GM21526 (cell line): Measurements from ENCODE around the gene PSMD5.
"Not testable (repeated sequence)": the region's sequence is repeated elsewhere in the genome, so short reads cannot be mapped to it uniquely, and the experiment has no call there.

ENCODE experiments used
- ATAC-seq: cut with Tn5 transposase; IDR thresholded peaks from one replicate; pipeline ENCODE4 v1.9.1; 2021; ENCODE audit warnings: moderate library complexity; ENCODE audit not compliant: unreplicated experiment, low FRiP score

PSMD5 gene

GRCh38 chr9:120818595-120818994 is 24.1 kb downstream of the PSMD5 start:
- no peak for ATAC-seq

GRCh38 chr9:120815075-120815474 is 27.6 kb downstream of the PSMD5 start:
- no peak for ATAC-seq

- no peak for ATAC-seq
Measured at GRCh38 chr9:120808931-120809330, 33.8 kb downstream of the PSMD5 start.

- ATAC-seq: no peak
Measured at GRCh38 chr9:120807607-120808379, 34.9 kb downstream of the PSMD5 start.

DNA sequence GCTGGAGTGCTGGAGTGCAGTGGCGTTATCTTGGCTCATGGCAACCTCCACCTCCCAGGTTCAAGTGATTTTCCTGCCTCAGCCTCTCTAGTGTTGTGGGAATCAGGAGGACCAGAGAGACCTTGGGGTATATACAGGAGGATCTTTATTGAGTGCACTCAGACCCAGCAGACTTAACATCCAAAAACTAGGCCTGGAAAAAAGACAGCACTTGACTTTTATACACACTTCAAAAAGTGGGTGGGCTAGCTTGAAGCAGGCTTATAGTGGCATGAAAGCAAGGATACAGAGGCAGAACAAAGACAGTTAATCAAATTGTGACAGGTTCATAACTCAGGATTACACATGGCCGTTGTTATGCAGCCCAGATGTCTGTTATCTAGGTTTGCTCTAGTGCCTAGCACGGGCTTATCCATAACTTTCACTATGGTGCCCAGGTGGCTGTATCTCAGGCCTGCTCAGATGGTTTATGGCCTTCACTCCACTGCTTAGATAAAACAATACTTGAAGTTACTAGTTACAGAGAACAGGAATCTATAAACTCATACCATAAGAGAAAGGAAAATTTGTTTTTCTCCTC is 37.8 kb downstream of the PSMD5 start:
- not testable (repeated sequence) for ATAC-seq

DNA sequence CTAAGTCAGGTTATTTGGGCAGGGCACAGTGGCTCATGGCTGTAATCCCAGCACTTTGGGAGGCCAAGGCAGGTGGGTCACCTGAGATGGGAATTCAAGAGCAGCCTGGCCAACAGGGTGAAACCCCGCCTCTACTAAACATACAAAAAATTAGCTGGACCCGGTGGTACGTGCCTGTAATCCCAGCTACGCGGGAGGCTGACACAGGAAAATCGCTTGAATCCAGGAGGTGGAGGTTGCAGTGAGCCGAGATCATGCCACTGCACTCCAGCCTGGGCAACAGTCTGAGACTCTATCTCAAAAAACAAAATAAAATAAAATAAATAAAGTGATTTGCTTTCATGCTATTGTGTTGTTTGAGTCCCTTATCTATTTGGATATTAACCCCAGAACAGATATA is 41.3 kb downstream of the PSMD5 start:
- ATAC-seq: no peak

- peak; percentile 85 for ATAC-seq
Measured at GRCh38 chr9:120792898-120793765, 49.6 kb downstream of the PSMD5 start, which contains the start of gene FBXW2. Gene FBXW2 (minus strand): TSS chr9:120793416. CDS start chr9:120788258, 5,158 bp downstream.

- no peak for ATAC-seq
Measured at GRCh38 chr9:120791161-120791560, 51.6 kb downstream of the PSMD5 start.

DNA sequence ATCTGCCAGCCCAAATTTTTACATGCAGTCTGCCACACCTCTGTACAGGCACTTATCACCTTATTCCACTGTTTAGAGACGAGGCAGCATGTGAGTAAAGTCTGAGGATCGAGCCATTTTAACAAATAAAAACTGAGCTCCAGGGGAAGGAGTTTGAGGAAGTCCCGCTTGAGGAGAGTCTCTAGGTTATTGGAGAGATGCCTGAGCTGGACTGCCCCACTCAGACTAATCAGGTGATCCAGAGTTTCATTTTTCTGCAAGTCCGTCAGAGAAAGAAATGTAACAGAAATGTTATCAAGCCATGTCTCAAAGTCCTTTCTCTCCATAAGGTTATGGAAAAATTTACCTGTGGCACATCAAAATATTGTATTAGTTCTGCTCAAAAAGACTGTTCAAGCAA is 54.8 kb downstream of the PSMD5 start:
- no peak for ATAC-seq

DNA sequence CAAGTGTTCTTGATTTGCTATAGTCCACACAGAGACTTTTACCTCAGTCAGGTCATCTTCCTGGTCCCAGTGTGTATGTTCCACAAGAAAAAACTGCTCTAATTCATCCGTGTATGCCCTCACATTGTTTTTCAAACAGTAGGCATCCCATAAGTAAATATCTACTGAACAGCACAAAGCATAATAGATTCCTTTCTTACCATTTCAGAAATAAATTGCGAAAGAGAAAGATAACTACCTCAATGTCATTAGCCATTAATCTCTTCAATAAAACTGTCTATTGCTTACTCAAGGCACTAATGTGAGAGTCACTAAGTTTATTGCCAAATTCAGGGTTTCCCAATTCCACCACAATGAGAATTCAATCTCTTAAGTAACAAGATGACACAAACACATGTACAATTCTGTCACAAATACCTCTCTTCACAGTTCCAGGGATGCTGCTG is 59.1 kb downstream of the PSMD5 start:
- ATAC-seq: no peak

GRCh38 chr9:120781236-120781635 is 61.5 kb downstream of the PSMD5 start:
- ATAC-seq: no peak

GRCh38 chr9:120780367-120780766 is 62.4 kb downstream of the PSMD5 start:
- ATAC-seq: no peak

- ATAC-seq: no peak
Measured at GRCh38 chr9:120779227-120779626, 63.5 kb downstream of the PSMD5 start.

DNA sequence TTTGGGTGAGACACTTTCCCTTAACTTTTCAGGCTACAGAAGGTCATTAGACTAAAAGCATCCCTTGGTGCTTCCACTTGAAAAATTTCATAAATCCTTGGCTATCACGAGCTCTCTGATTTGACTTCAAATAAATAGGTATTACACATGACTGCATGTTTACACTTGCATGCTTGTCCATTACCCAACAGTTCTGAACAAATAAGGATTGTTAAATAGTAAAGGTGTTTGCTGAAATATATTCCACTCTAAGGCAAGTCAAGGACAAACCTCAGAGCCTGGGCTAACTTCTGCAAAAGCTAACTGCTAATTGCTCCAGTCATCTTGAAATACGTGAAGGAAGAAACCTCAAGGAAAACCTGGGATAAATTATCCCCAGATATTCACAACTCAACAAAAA is 64.0 kb downstream of the PSMD5 start:
- ATAC-seq: no peak

GRCh38 chr9:120777229-120777628 is 65.5 kb downstream of the PSMD5 start:
- no peak for ATAC-seq

GRCh38 chr9:120776788-120777187 is 65.9 kb downstream of the PSMD5 start:
- no peak for ATAC-seq

DNA sequence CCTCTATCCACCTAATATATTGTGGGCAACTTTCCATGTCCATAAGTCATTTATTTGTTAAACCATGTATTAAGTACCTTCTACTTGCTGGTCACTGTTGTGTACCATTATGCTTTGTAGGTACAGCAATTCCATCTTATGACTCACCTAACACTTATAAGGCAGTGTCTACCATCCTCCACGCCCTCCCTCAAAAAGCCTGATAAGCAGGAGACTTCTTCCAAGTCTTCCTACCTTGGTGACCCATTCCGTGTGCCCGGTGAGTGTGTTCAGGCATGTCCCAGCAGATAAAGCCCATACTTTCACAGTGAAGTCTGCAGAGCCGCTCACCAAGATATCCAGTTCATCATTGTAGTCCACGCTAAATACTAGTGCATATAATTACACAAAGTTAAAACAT is 66.9 kb downstream of the PSMD5 start:
- ATAC-seq: no peak

GRCh38 chr9:120774719-120775118 is 68.0 kb downstream of the PSMD5 start:
- no peak for ATAC-seq

DNA sequence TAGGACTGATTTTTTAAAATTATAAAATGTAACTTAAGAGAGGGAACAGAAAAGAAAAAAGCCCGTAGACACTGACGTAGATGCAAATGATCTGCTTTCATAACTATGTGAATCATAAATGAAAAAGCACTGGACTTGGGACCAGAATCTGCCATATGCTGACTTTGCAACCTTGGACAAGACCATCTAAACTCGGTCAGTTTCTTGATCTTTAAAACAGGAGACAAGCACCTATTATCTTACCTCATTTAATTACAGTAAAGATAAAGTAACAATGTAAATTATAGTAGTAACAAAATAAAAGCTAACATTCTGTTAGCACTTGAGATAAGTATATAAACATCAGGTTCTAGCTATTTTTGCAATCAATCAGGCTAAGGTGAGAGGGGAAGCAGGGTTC is 69.5 kb downstream of the PSMD5 start:
- no peak for ATAC-seq

- ATAC-seq: no peak
Measured at GRCh38 chr9:120770931-120771330, 71.8 kb downstream of the PSMD5 start.

DNA sequence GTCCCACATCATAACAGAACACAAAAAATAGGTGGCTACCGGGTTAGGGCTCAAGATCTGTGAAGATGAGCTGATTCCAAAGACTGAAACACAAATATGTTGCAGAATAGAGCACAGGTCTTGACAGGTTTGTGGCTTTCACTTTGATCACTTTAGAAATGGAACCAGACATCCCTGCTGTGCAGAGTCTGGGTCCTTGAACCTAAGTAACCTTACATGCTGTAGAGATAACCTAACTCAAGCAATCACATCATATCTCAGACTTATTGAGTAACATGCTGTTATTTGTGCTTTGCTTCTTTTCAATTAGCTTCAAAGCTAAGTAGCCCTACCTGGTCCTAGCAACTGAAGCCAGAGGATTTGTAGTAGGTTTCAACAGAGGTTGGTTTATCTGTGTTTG is 73.8 kb downstream of the PSMD5 start:
- no peak for ATAC-seq
